ENCODE results near the gene DGKD.

DNA sequence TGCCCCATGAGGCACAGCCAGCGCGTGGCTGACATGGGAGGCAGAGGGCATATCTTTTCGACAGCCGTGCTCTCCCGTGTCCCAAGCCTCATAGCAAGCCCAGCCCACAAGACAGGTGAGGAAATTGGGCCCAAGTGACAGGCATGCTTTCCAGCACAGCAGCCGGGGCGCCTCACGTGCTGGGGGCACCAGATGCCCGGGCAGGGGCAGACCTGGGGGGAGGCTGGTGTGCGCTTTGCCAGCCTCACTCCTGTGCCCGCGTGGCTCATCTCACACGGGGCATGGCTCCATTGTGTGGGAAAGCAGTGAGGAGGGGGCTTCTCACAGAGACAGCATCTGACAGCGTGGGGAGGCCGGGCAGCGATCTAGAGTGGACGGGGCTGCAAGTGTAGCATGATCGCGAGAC is 119.1 kb downstream of the DGKD start:
- TF ChIP-seq, protein P1, sequence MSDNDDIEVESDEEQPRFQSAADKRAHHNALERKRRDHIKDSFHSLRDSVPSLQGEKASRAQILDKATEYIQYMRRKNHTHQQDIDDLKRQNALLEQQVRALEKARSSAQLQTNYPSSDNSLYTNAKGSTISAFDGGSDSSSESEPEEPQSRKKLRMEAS (IDR thresholded peaks at IDR 0.05): no peak
- TF ChIP-seq, protein P2, sequence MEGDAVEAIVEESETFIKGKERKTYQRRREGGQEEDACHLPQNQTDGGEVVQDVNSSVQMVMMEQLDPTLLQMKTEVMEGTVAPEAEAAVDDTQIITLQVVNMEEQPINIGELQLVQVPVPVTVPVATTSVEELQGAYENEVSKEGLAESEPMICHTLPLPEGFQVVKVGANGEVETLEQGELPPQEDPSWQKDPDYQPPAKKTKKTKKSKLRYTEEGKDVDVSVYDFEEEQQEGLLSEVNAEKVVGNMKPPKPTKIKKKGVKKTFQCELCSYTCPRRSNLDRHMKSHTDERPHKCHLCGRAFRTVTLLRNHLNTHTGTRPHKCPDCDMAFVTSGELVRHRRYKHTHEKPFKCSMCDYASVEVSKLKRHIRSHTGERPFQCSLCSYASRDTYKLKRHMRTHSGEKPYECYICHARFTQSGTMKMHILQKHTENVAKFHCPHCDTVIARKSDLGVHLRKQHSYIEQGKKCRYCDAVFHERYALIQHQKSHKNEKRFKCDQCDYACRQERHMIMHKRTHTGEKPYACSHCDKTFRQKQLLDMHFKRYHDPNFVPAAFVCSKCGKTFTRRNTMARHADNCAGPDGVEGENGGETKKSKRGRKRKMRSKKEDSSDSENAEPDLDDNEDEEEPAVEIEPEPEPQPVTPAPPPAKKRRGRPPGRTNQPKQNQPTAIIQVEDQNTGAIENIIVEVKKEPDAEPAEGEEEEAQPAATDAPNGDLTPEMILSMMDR (IDR thresholded peaks at IDR 0.05 in 2 of 3, conservative IDR thresholded peaks at IDR 0.05 in 1 of 3; ENCODE audit: borderline replicate concordance in 1 of 3, insufficient read depth in 1 of 3, low read depth in 2 of 3, low read length in 2 of 3): no peak
- TF ChIP-seq YY1 (IDR thresholded peaks at IDR 0.05; ENCODE audit: extremely low read depth, insufficient replicate concordance, low read depth, low read length): no peak
- TF ChIP-seq CEBPB (IDR thresholded peaks at IDR 0.05; ENCODE audit: low read depth): no peak
- TF ChIP-seq POLR2AphosphoS5 (IDR thresholded peaks at IDR 0.05; ENCODE audit: low read depth, low read length): no peak
- no peak for TF ChIP-seq EGR1 (IDR thresholded peaks at IDR 0.05; ENCODE audit: low read depth)
- TF ChIP-seq POLR2A (IDR thresholded peaks at IDR 0.05; ENCODE audit: borderline replicate concordance, extremely low read depth, insufficient read depth, insufficient read length): no peak
- TF ChIP-seq SIN3A (IDR thresholded peaks at IDR 0.05; ENCODE audit: low read depth): no peak
- no peak for TF ChIP-seq SP1 (IDR thresholded peaks at IDR 0.05; ENCODE audit: low read depth)
